Ovary (tissue), 9 donors: ENCODE results near the gene SGCB. TPM values are rescaled to one million over a fixed set of nuclear protein-coding genes. Genes with fewer than 3 reads are reported as not detected.

Experiments
- DNase-seq, 5 donors: peaks; one replicate each; pipeline ENCODE4 v3.0.0-alpha.2; 2019 to 2020
- H3K27ac ChIP-seq, 2 donors: fragments of 200-600 bp; one replicate each; pipeline versions ENCODE4 v1.5.1 to v1.8.0; 2019 to 2022
- H3K27me3 ChIP-seq: fragments of 200-600 bp; one replicate; pipeline ENCODE4 v1.8.0; 2022
- H3K36me3 ChIP-seq: fragments of 200-600 bp; sonication (generic); one replicate; pipeline ENCODE4 v1.5.1; 2019
- H3K4me1 ChIP-seq: one replicate; pipeline ENCODE4 v1.8.1; 2013; ENCODE audit warnings: mild to moderate bottlenecking, moderate library complexity; ENCODE audit not compliant: insufficient read depth
- H3K4me3 ChIP-seq: fragments of 200-600 bp; sonication (generic); one replicate; pipeline ENCODE4 v1.5.1; 2017
- H3K9me3 ChIP-seq, 2 donors: fragments of 200-600 bp in 1 of 2; sonication (generic) in 1 of 2; one replicate each; pipeline versions ENCODE4 v1.5.1 to v1.8.1; 2013 to 2019; ENCODE audit warnings: mild to moderate bottlenecking in 1 of 2, moderate library complexity in 1 of 2
- CTCF ChIP-seq, 3 donors: fragments of 450-650 bp in 2 of 3; fragments of 200-600 bp in 1 of 3; IDR thresholded peaks; one replicate each; pipeline versions ENCODE4 v1.5.1 to v1.8.0; 2016 to 2022; ENCODE audit warnings: antibody characterized with exemption in 3 of 3, mild to moderate bottlenecking in 1 of 3
- EP300 ChIP-seq: sonication (generic); formaldehyde crosslinking; IDR thresholded peaks from one replicate; pipeline ENCODE4 v1.6.1; 2017; ENCODE audit warnings: antibody characterized with exemption
- POLR2A ChIP-seq: fragments of 450-650 bp; IDR thresholded peaks from one replicate; pipeline ENCODE4 v1.6.1; 2017; ENCODE audit warnings: antibody characterized with exemption, mild to moderate bottlenecking, moderate library complexity
- WGBS, 3 donors: extraction: QIAGEN DNeasy Blood & Tissue Kit in 1 of 3; methylation state at CpG; one replicate each; pipeline versions ENCODE4 v1.1.5 to v1.1.7; 2013 to 2017; 5-methylcytosine and 5-hydroxymethylcytosine counted together
- intact Hi-C, 4 donors: fragments of 100-400 bp; cut with DNase I; formaldehyde crosslinking; loops; one replicate each; pipeline versions ENCODE4 v1.11.0 to v1.15.1; 2022 to 2023
- polyA plus RNA-seq, 2 donors: library from polyadenylated mRNA; stranded (reverse); fragments of 200-250 nt in 1 of 2; fragments of 350-450 nt in 1 of 2; fragmentation: Illumina TruSeq in 1 of 2; extraction: RNeasy Lipid Tissue Mini Kit (QIAGEN cat#74804) in 1 of 2; gene quantifications; one replicate each; pipeline ENCODE4 v1.2.3, GENCODE V29; 2013 to 2014
- total RNA-seq, 7 donors: library from RNA; depleted of rRNA in 2 of 7; stranded (reverse); fragments of >200 nt in 2 of 7; fragmentation: NEBNext Ultra II Directional in 3 of 7; extraction: Animal tissue kit (Norgen Biotek cat#: 25700) in 3 of 7; gene quantifications; one replicate each; pipeline versions ENCODE4 v1.1.0 to v1.2.4, GENCODE V29; 2016 to 2023
- donor health status: DM: no; HTN: no; CAD: no; lungs with moderate emphysema.
- donor health status: DM: no; HTN: no; CAD: no.
- donor health status: Bipolar disorder and iron deficiency.
- donor health status: DM: yes; HTN: yes; CAD: no.
- donor health status: DM: no; HTN: no; CAD: no.
- donor health status: DM: yes; HTN: yes; CAD: no.

SGCB gene
- total and polyA plus RNA-seq, 9 donors, result 21.3 to 58.2 (median 32.7) TPM

GRCh38 chr4:52028970-52029369, 9.1 kb downstream of the SGCB start:
- Histone ChIP-seq H3K4me3 (no peak overlapping the region), H3K27me3 (no peaks in the 10 kb centered on the region), H3K4me1 (no peaks in the 10 kb centered on the region), H3K27ac (no peak overlapping the region), H3K9me3 (no peaks in the 10 kb centered on the region), H3K36me3 (no peaks in the 10 kb centered on the region)
- no peak for TF ChIP-seq POLR2A
- no peak for TF ChIP-seq CTCF (IDR thresholded peaks at IDR 0.05)
- TF ChIP-seq EP300, result no peak
- WGBS, 3 donors, result 66 to 86% (median 69%) methylated on average over 1 of the region's 1 CpG
- no peak for DNase-seq
- intact Hi-C loops, result loop anchor here in 1 of 4 donors (10.0 kb wide), 1 partner anchor 134 kb away; no protein-coding TSS in a partner anchor

GRCh38 chr4:52019936-52020657, 18.0 kb downstream of the SGCB start, which contains the start of gene LRRC66:
Gene LRRC66 (minus strand): TSS chr4:52020363. CDS start chr4:52017613, 2,750 bp downstream.
- DNase-seq, result no peak
- H3K4me3 ChIP-seq, result no peak within 1 kb of the TSS
- WGBS, 3 donors, result 87 to 90% (median 89%) methylated on average over 6 of the region's 6 CpGs
- intact Hi-C loops, result loop anchor here in 2 of 4 donors (10.0 kb wide), 2 partner anchors 115 to 125 kb away; no protein-coding TSS in a partner anchor
- H3K27me3 ChIP-seq, result no peaks in the 10 kb centered on the region
- no peak within 1 kb of the TSS for H3K27ac ChIP-seq
- peaks cover 2% of the 10 kb centered on the region for H3K4me1 ChIP-seq
- TF ChIP-seq POLR2A (no peak), EP300 (no peak), CTCF (IDR thresholded peaks at IDR 0.05) (no peak)
- no peaks in the 10 kb centered on the region for H3K36me3 ChIP-seq
- H3K9me3 ChIP-seq, result no peaks in the 10 kb centered on the region

GRCh38 chr4:52017814-52018213, 20.3 kb downstream of the SGCB start:
- no peaks in the 10 kb centered on the region for H3K27me3 ChIP-seq
- peaks cover 2% of the 10 kb centered on the region for H3K4me1 ChIP-seq
- no peak for DNase-seq
- H3K36me3 ChIP-seq, result no peaks in the 10 kb centered on the region
- H3K4me3 ChIP-seq, result no peak overlapping the region
- TF ChIP-seq POLR2A, result no peak
- TF ChIP-seq EP300, result no peak
- TF ChIP-seq CTCF (IDR thresholded peaks at IDR 0.05), result no peak
- no peak overlapping the region for H3K27ac ChIP-seq
- intact Hi-C loops, result loop anchor here in 1 of 4 donors (10.0 kb wide), 1 partner anchor 113 kb away; no protein-coding TSS in a partner anchor
- 31 to 41% (median 38%) methylated on average over 1 of the region's 1 CpG for WGBS, 3 donors
- H3K9me3 ChIP-seq, result no peaks in the 10 kb centered on the region

- H3K27me3 ChIP-seq, result no peaks in the 10 kb centered on the region
- DNase-seq, result no peak
- H3K4me1 ChIP-seq, result peaks cover 2% of the 10 kb centered on the region
- H3K9me3 ChIP-seq, result no peaks in the 10 kb centered on the region
- WGBS, 3 donors, result 44 to 65% (median 51%) methylated on average over 3 of the region's 3 CpGs
- no peaks in the 10 kb centered on the region for H3K36me3 ChIP-seq
- H3K4me3 ChIP-seq, result no peak overlapping the region
- H3K27ac ChIP-seq, result no peak overlapping the region
- TF ChIP-seq POLR2A (no peak), EP300 (no peak), CTCF (IDR thresholded peaks at IDR 0.05) (no peak)
- intact Hi-C loops, result loop anchor here in 1 of 4 donors (10.0 kb wide), 1 partner anchor 112 kb away; no protein-coding TSS in a partner anchor
These were observed 21.1 kb downstream of the SGCB start for GRCh38 chr4:52016981-52017380.
